Measurements from ENCODE around the gene MAMDC4.
"Not testable (repeated sequence)": the region's sequence is repeated elsewhere in the genome, so short reads cannot be mapped to it uniquely, and the experiment has no call there.

MAMDC4 gene

DNA sequence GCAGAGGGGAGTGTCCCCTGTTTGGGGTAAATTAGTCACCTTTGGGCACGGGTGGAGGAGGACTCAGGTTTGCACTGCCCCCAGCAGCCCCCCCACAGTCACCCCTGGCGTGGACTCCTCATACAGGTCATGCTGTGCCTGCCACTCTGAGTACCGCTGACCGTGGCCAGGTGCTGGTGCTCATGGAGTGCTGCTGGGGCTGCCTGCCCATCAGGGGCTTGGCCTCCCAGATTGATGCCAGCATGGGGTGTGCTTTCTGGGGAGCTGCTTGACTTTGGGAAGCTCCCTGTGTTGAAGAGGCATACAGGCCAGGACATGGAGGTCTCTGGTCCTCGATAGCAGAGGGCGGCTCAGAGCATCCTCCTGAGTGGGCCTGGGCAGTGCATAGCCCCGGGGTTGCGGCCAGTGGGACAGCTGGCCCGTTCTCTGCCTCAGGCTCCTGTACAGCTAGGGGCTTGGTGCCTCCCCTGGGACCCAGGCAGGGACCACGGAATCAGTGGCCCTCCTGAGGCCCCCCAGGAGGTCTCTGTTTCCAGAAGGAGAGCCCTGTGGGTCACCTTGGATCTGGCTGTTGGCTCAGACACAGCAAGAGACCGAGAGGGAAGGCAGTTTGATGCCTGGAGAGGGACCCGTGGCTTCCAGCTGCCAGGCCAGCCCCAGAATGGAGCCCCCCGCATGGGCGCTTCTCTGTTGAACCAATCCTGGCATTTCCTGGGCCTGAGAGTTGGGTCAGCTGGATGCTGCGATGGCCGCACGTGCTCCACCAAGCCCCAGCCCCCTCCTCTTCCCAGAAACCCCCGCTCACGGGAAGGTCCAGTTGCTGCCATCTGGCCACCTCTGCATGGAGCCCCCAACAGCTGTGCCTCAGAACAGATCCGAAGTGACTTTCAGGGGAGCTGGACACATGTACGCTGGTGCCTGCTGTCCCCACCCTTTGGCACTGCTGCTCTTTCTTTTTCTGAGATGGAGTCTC is 15.9 kb upstream of the MAMDC4 start:
- Histone ChIP-seq H4K20me1 (peaks cover 0 to 95% (median 44%) of the 10 kb centered on the region in 11 experiments; a peak in 18 of 22 replicates), H3K36me3 (peaks cover 41 to 97% (median 80%) of the 10 kb centered on the region in 11 experiments), H3K27me3 (no peaks in the 10 kb centered on the region), H3K4me1 (peaks cover 10 to 20% (median 14%) of the 10 kb centered on the region in 10 experiments), H3K4me2 (no peak overlapping the region), H3K9me3 (replicated peaks in 1 of 11) (no peaks in the 10 kb centered on the region), H3K4me3 (no peak overlapping the region), H3K9ac (no peak overlapping the region; a peak in 1 of 22 replicates), H3K27ac (no peak overlapping the region)
- TF ChIP-seq Cebpa-rat (IDR thresholded peaks at IDR 0.05): no peak

DNA sequence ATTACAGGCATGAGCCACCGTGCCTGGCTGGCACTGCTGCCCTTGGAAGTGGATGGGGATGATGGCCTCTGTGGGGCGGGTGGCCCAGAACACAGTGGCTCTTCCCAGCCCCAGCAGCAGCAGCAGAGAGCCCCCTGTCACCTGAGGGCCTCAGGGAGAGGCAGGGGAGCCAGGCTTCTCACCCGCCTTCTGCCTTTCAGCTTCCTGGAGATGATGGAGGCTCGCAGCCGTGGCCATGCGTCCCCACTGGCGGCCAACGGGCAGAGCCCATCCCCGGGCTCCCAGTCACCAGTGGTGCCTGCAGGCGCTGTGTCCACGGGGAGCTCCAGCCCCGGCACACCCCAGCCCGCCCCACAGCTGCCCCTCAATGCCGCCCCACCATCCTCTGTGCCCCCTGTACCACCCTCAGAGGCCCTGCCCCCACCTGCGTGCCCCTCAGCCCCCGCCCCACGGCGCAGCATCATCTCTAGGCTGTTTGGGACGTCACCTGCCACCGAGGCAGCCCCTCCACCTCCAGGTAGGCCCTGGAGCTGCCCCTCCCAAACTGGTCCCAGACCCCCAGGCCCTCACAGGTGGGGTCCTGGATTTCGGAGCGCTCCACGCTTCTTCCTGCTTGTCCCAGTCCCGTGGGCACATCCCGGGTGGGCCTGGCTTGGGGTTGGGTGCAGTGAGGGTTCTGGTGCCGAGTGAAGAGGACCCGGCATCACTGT is 14.8 kb upstream of the MAMDC4 start:
- H3K4me3 ChIP-seq: no peak overlapping the region
- H3K27me3 ChIP-seq: no peaks in the 10 kb centered on the region
- H3K9ac ChIP-seq: no peak overlapping the region
- H3K9me3 ChIP-seq (replicated peaks in 1 of 11): no peaks in the 10 kb centered on the region
- no peak for TF ChIP-seq Cebpa-rat (IDR thresholded peaks at IDR 0.05)
- peaks cover 21 to 31% (median 25%) of the 10 kb centered on the region in 10 experiments for H3K4me1 ChIP-seq
- no peak overlapping the region for H3K4me2 ChIP-seq
- peaks cover 0 to 94% (median 44%) of the 10 kb centered on the region in 11 experiments; a peak in 20 of 22 replicates for H4K20me1 ChIP-seq
- H3K36me3 ChIP-seq: peaks cover 30 to 87% (median 70%) of the 10 kb centered on the region in 11 experiments
- H3K27ac ChIP-seq: no peak overlapping the region

DNA sequence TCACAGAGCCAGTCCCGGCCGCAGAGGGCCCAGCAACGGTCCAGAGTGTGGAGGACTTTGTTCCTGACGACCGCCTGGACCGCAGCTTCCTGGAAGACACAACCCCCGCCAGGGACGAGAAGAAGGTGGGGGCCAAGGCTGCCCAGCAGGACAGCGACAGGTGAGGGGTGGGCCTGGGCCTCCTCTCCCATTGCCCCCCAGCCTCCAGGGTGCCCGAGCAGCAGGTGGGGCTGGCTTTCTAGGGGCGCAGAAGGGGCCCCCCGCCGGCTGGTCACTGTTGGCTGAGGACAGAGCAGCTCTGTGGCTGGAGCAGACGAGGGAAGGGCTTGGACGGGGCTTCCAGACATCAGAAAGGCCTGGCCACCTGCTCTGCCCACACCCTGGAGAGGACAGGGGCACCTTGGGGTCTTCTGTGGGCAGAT is 14.3 kb upstream of the MAMDC4 start:
- H3K27me3 ChIP-seq; H3K27ac ChIP-seq; H3K9me3 ChIP-seq (replicated peaks in 1 of 11); H3K4me2 ChIP-seq; H3K9ac ChIP-seq; H3K4me3 ChIP-seq: not testable (repeated sequence)
- Histone ChIP-seq H3K36me3 (peaks cover 25 to 81% (median 64%) of the 10 kb centered on the region in 11 experiments; a peak in 21 of 22 replicates), H3K4me1 (peaks cover 21 to 35% (median 29%) of the 10 kb centered on the region in 10 experiments), H4K20me1 (peaks cover 0 to 88% (median 41%) of the 10 kb centered on the region in 11 experiments; a peak in 20 of 22 replicates)

DNA sequence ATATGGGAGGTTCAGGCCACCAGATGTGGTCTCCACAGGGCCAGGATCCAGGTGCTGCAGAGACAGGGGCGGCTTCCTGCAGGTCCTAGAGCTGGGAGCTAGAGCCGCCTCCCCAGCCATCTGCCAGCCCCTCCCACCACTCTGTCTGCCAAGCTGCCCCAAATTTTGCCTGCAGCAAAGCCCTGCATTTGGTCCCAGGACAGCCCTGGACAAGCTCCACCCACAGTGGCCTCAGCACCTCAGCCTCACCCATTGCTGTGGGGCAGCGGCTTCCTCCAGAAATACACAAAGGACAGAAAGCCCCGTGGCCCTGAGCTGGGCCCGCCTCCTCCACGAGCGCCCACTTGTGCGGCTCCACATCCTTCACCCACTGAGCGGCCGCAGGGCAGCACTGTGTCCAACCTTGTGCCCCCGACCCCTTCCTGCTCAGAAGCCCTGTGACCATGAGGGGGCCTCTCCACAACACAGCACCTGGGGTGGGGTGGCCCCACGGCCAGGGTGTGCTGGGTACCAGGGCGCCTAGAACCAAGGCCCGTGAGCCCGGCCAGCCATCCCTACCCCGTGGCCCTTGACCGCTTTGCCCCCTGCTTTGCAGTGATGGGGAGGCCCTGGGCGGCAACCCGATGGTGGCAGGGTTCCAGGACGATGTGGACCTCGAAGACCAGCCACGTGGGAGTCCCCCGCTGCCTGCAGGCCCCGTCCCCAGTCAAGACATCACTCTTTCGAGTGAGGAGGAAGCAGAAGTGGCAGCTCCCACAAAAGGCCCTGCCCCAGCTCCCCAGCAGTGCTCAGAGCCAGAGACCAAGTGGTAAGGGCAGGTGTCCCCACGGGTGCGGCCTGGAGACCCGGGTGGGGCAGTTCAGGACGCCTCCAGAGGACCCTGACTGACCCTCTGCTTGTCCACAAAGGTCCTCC is 13.6 kb upstream of the MAMDC4 start:
- Histone ChIP-seq H3K27ac (no peak overlapping the region), H3K4me3 (no peak overlapping the region), H3K27me3 (peaks cover 0 to under 1% (median 0%) of the 10 kb centered on the region in 11 experiments; a peak in 2 of 22 replicates), H3K4me2 (no peak overlapping the region), H3K9me3 (replicated peaks in 1 of 11) (no peaks in the 10 kb centered on the region), H3K4me1 (peaks cover 28 to 42% (median 36%) of the 10 kb centered on the region in 10 experiments), H4K20me1 (peaks cover 0 to 83% (median 41%) of the 10 kb centered on the region in 11 experiments; a peak in 20 of 22 replicates), H3K9ac (no peak overlapping the region; a peak in 1 of 22 replicates), H3K36me3 (peaks cover 24 to 75% (median 60%) of the 10 kb centered on the region in 11 experiments; a peak in 21 of 22 replicates)
- no peak for TF ChIP-seq Cebpa-rat (IDR thresholded peaks at IDR 0.05)

DNA sequence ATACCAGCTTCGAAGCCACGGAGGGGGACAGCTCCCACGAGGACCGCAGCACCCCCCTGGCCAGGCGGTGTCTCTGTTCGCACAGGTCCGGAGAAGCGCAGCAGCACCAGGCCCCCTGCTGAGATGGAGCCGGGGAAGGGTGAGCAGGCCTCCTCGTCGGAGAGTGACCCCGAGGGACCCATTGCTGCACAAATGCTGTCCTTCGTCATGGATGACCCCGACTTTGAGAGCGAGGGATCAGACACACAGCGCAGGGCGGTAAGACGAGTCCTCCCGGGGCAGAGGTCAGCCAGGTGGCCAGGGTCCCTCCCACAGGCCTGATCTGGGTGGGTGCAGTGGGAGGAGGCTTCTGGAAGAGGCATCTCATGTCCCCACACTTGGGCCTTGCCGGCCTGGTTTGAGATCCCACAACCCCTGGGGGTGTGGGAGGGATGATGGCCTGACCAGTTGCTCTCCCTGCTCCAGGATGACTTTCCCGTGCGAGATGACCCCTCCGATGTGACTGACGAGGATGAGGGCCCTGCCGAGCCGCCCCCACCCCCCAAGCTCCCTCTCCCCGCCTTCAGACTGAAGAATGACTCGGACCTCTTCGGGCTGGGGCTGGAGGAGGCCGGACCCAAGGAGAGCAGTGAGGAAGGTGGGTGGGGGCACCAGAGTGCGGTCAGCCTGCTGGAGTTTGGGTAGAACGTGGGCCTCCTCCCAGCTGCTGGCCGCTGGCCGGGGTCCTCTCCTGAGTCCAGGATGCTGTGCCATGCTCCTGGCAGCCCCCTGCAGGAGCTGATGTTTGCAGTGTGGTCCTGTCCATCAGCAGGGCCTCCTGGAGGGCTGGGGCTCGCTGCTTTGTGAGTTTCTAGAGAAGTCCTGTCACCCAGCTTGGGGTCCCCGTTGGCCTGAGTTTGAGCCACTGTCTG is 12.7 kb upstream of the MAMDC4 start:
- Histone ChIP-seq H4K20me1 (peaks cover 0 to 82% (median 45%) of the 10 kb centered on the region in 11 experiments; a peak in 20 of 22 replicates), H3K27me3 (peaks cover 7 to 10% (median 7%) of the 10 kb centered on the region in 11 experiments; a peak in 21 of 22 replicates), H3K9me3 (replicated peaks in 1 of 11) (no peaks in the 10 kb centered on the region), H3K36me3 (peaks cover 24 to 66% (median 55%) of the 10 kb centered on the region in 11 experiments; a peak in 20 of 22 replicates), H3K4me2 (peak overlapping the region in 1 of 11 experiments; percentile 94; a peak in 1 of 22 replicates), H3K9ac (peak overlapping the region in 2 of 11 experiments; percentile 29 to 44; a peak in 3 of 22 replicates), H3K4me1 (peaks cover 29 to 49% (median 43%) of the 10 kb centered on the region in 10 experiments), H3K27ac (no peak overlapping the region), H3K4me3 (no peak overlapping the region)
- TF ChIP-seq Cebpa-rat (IDR thresholded peaks at IDR 0.05): no peak

DNA sequence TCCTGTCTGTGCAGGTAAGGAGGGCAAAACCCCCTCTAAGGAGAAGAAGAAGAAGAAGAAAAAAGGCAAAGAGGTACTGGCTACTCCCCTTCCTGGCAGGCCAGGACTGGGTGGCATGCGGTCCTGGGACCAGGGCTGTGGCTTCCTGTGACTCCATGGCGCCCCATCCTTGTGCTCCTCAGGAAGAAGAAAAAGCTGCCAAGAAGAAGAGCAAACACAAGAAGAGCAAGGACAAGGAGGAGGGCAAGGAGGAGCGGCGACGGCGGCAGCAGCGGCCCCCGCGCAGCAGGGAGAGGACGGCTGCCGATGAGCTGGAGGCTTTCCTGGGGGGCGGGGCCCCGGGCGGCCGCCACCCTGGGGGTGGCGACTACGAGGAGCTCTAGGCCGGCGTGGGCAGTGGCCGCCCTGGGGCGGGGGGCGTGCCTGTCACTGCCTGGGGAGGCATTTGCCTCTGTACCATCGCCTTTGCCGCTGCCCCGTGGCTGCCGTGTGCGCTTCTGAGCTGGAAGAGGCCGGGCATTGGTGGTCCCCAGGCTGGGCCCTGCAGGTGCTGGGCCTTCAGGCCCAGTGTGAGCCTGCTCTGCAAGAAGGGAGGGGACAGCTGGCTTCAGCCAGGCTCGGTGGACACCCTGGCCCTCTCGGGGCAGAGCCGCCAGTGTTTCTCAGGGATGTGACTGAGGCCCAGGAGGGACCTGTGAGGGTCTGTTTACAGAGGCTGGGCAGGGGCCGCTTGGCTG is 11.8 kb upstream of the MAMDC4 start:
- Histone ChIP-seq H3K27me3 (peaks cover 15 to 18% (median 16%) of the 10 kb centered on the region in 11 experiments), H3K36me3 (peaks cover 24 to 60% (median 51%) of the 10 kb centered on the region in 11 experiments; a peak in 20 of 22 replicates), H3K4me3 (no peak overlapping the region), H3K4me1 (peaks cover 29 to 49% (median 43%) of the 10 kb centered on the region in 10 experiments), H3K9ac (peak overlapping the region in 5 of 11 experiments; percentile 29 to 44 (median 38); a peak in 7 of 22 replicates), H3K27ac (no peak overlapping the region), H3K9me3 (replicated peaks in 1 of 11) (peaks cover 0 to 7% (median 2%) of the 10 kb centered on the region in 11 experiments; a peak in 11 of 22 replicates), H3K4me2 (peak overlapping the region in 7 of 11 experiments; percentile 86 to 98 (median 94); a peak in 12 of 22 replicates), H4K20me1 (peaks cover 0 to 74% (median 43%) of the 10 kb centered on the region in 11 experiments; a peak in 20 of 22 replicates)
- TF ChIP-seq Cebpa-rat (IDR thresholded peaks at IDR 0.05): no peak

Measured in BLaER1 treated with 17β-estradiol and CSF1 and Interleukin-3, amounts not matched to agents 10 nM and 100 nM (cell line).